Omental fat pad (tissue), 4 donors: ENCODE measurements around the gene C9orf40. TPM values are rescaled to one million over a fixed set of nuclear protein-coding genes. Genes with fewer than 3 reads are reported as not detected.

Experiments used
- ATAC-seq: fragments of 150-250 bp; one replicate; pipeline ENCODE4 v1.9.1; 2016; ENCODE audit warnings: mild to moderate bottlenecking, moderate library complexity; ENCODE audit not compliant: low FRiP score
- DNase-seq: peaks from one replicate; pipeline ENCODE4 v3.0.0-alpha.2; 2019; ENCODE audit warnings: low spot score
- total RNA-seq, 4 donors: library from RNA; depleted of rRNA; stranded (reverse); fragments of >200 nt; gene quantifications; one replicate each; pipeline ENCODE4 v1.1.0, GENCODE V29; 2016
- TF ChIP-seq, protein P1 (sequence below), 3 donors: fragments of 450-650 bp; IDR thresholded peaks; one replicate each; pipeline ENCODE4 v1.5.1; 2016 to 2017; ENCODE audit warnings: antibody characterized with exemption in 3 of 3, mild to moderate bottlenecking in 3 of 3, moderate library complexity in 2 of 3

Gene C9orf40
- total RNA-seq, 4 donors from 2014 or later = 2.1 to 5.5 (median 3.0) TPM

DNA sequence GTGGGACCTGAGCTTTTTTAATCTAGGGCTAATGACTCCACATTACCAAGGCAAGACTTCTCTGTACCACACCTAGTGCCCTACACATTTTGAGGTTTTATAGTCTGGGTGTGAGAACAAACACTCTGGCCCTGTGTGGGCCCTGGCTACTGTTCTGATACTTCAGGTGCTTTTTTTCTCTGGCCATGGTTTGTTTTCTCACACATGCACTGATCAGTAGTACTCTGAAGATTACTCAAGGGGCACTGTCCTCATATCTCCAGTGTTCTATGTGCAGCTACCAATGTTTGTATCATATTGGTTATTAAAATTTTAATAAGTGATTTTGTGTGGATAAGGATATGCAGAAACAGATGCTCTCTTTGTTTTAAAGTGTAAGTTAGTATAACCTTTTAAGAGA, 5.9 kb upstream of the C9orf40 start:
- ATAC-seq = no peak
- DNase-seq = no peak
- TF ChIP-seq, protein P1, sequence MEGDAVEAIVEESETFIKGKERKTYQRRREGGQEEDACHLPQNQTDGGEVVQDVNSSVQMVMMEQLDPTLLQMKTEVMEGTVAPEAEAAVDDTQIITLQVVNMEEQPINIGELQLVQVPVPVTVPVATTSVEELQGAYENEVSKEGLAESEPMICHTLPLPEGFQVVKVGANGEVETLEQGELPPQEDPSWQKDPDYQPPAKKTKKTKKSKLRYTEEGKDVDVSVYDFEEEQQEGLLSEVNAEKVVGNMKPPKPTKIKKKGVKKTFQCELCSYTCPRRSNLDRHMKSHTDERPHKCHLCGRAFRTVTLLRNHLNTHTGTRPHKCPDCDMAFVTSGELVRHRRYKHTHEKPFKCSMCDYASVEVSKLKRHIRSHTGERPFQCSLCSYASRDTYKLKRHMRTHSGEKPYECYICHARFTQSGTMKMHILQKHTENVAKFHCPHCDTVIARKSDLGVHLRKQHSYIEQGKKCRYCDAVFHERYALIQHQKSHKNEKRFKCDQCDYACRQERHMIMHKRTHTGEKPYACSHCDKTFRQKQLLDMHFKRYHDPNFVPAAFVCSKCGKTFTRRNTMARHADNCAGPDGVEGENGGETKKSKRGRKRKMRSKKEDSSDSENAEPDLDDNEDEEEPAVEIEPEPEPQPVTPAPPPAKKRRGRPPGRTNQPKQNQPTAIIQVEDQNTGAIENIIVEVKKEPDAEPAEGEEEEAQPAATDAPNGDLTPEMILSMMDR (IDR thresholded peaks at IDR 0.05) = no peak

DNA sequence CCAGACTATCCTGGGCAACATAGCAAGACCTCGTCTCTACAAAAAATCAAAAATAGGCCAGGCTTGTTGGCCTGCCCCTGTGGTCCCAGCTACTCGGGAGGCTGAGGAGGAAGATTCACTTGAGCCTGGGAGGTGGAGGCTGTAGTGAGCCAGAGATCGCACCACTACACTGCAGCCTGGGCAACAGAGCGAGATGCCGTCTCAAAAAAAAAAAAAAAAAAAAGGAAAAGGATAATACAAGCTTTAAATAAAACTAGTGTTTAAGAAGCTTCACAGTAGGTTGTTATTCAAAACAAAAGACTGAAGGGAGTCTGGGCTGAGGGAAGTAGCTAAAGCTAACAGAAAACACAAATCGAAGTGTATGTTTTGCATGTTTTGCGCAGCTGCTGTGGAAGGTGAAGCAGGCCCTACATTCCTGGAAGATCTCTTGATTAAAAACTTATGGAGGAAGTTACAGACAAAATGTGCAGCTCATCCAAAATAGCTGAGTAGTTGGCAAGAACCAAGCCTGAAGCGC, 581 bp upstream of the C9orf40 start:
- no peak for ATAC-seq
- TF ChIP-seq, protein P1 (IDR thresholded peaks at IDR 0.05) = no peak
- no peak for DNase-seq

DNA sequence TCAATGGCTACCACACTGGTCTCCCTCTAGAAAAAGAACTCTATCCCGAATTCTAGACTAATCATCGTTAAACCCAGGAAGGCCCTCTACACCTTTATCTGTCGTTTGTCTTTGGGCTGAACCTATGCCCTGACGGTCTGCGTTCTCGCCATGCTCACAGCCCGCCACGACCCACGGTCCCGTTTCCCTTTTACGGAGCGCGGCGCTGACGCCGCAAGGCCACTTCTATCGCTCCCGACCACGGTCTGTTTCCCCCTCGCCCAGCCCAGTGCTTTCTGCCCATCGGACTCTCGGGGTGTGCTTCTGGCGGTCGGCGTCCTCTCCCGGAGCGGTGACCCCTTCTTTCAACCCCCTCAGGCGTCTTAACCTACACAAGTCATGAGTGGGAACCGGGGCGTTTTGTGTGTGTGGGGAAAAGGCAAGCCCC, 974 bp downstream of the C9orf40 start:
- DNase-seq (peak; percentile 28), ATAC-seq (peak; percentile 52)
- TF ChIP-seq, protein P1 (IDR thresholded peaks at IDR 0.05) = no peak

DNA sequence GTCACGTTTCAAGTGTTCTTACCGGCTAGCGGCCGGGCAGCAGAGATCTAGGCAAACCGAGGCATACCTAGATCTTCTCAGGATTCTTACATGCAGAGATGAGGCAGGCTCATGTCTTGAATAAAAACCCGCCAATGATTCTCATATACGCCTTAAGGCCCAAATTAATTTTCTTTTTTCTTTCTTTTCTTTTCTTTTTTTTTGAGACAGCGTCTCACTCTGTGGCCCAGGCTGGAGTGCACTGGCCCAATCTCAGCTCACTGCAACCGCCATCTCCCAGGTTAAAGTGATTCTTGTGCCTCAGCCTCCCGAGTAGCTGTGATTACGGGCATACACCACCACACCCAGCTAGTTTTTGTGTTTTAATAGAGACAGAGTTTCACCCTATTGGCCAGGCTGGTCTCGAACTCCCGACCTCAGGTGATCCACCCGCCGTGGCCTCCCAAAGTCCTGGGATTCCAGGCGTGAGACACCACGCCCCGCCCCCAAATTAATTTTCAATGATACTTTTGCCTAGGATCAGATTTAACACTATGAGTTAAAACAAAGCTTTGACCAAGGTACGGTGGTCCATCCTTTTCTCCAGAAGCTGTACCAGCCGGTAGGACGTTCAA, 1.5 kb downstream of the C9orf40 start:
- TF ChIP-seq, protein P1 (IDR thresholded peaks at IDR 0.05) = no peak
- ATAC-seq (no peak), DNase-seq (no peak)

DNA sequence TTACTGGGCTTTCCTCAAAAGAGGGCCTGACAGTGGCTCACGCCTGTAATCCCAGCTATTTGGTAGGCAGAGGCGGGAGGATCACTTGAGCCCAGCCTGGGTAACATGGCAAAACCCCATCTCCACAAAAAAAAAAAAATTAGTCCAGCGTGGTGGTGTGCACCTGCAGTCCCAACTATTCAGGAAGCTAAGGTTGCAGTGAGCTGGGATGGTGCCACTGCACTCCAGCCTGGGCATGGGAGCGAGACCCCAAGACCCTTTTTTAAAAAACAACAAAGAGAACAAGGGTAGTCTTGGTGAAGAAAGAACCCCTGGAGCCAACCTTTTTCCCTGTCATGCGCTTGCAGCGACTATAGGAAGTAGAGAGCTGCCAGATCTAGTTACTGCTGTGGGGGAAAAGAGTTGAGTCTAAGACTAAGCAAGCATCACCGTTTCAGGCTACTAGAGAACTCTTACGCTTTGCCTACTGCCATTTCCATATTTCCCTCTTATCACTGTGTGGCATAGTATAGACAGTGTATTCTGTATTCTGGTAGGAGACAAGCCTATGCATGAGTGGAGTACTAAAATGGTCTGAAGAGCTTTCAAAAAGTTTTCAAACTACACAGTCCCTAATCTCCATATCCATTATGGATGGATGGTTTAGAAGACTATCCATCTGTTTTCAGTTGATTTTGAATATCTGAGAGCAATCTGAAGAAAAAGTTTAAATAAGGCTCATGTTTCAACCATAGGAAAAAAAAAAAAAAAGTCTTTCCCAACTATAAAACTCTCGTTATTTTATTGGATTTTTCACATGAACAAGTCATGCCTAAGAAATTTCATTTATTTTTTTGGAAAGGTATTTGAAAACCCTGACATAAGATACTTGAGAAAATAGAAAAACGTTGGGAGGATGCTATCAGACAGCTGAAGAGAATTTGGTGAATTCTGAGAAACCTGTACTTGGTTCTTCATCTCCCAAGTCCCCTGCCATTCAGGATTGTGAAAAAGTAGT, 2.6 kb downstream of the C9orf40 start:
- no peak for ATAC-seq
- no peak for DNase-seq
- TF ChIP-seq, protein P1 (IDR thresholded peaks at IDR 0.05) = no peak

DNA sequence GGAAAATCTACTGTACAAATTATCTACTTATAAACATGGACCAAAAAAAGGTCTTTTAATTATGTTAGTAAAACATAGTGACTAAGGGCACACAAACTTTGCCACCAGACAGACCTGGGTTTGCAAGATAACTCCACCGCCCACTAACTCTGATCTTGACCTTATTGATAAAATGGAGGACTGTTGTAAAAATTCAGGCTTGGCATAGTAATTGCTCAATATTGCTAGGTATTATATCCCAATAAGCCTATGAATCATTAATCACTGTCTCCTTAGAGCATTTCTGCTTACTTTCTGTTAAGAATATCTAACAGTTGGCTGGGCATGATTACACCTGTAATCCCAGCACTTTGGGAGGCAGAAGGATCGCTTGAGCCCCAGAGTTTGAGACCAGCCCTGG, 3.8 kb downstream of the C9orf40 start:
- ATAC-seq = no peak
- no peak for DNase-seq

More for the DNA sequence above, 3.8 kb downstream of the C9orf40 start:
- TF ChIP-seq, protein P1 (IDR thresholded peaks at IDR 0.05) = no peak
